Neural progenitor cell (in vitro differentiated cells): ENCODE measurements around the gene GIMAP4.

ENCODE experiments used
- CTCF ChIP-seq: fragments of 200-600 bp; sonication (generic); IDR thresholded peaks from 2 replicates; pipeline ENCODE4 v1.5.1; 2017; ENCODE audit warnings: antibody characterized with exemption, mild to moderate bottlenecking
- EZH2 ChIP-seq: fragments of 200-600 bp; sonication (generic); IDR thresholded peaks from 2 replicates; pipeline ENCODE4 v1.6.1; 2017; ENCODE audit warnings: antibody characterized with exemption, mild to moderate bottlenecking, moderate library complexity
- EZH2phosphoT487 ChIP-seq: fragments of 200-600 bp; sonication (generic); IDR thresholded peaks from 2 replicates; pipeline ENCODE4 v1.6.1; 2017; ENCODE audit warnings: antibody characterized with exemption

DNA sequence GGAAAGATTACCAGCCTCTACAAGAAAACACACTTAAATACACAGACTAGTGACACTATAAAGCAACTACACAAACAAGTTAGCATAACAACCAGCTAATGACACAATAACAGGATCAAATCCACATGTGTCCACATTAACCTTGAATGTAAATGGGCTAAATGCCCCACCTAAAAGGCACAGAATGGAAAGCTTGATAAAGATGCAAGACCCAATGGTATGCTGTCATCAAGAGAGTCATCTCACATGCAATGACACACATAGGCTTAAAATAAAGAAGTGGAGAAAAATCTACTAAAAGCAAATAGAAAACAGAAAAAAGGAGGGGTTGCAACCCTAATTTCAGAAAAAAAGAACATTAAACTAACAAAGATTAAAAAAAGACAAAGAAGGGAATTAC, 14.0 kb upstream of the GIMAP4 start:
- TF ChIP-seq EZH2 (no peak), CTCF (no peak), EZH2phosphoT487 (no peak)
